GM12892 (cell line): ENCODE measurements around the gene CELF2.

Experiments
- DNase-seq: peaks from one replicate; pipeline ENCODE4 v3.0.0; 2011; ENCODE audit not compliant: insufficient read length
- FAIRE-seq: peaks from 2 replicates; lab custom pipeline; 2011; peaks lifted over from hg19 to GRCh38; lab: Jason Lieb, UNC
- POLR2A ChIP-seq: IDR thresholded peaks from 2 replicates; pipeline ENCODE4 v1.6.1; 2011; ENCODE audit warnings: low read depth, low read length, control low read depth
- POLR2AphosphoS5 ChIP-seq: IDR thresholded peaks from 2 replicates; pipeline ENCODE4 v1.6.1; 2011; ENCODE audit warnings: low read depth, low read length, control low read depth
- TAF1 ChIP-seq: IDR thresholded peaks from 2 replicates; pipeline ENCODE4 v1.6.1; 2011; ENCODE audit warnings: low read depth, mild to moderate bottlenecking, control low read depth, low read length, borderline replicate concordance

CELF2 gene

DNA sequence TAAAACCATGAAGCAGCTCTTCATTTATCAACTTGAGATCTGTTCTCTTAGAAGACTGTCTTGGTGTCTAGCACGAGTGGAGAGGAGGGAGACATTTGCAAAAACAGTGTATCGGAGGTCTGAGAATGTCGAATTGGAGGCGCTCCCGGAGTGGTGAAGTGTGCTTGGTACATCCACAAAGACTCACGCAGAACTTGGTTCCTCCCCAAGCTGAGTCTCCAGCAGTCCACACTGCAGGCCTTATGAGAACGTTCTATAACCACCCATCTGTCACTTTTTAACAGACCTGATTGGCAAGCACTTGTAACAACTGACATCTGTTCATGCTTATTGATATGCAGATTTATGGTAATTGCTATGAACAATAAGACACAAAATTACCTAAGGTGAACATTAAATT is 261.6 kb downstream of the CELF2 start:
- no peak for FAIRE-seq
- DNase-seq: no peak
- no peak for TF ChIP-seq POLR2AphosphoS5
- TF ChIP-seq TAF1: no peak
- no peak for TF ChIP-seq POLR2A

GRCh38 chr10:11280187-11280932 is 262.7 kb downstream of the CELF2 start:
- TF ChIP-seq TAF1: no peak
- TF ChIP-seq POLR2AphosphoS5: no peak; the same call in 1 of the 2 replicates
- TF ChIP-seq POLR2A: peak; percentile 32; the same call in 1 of the 2 replicates
- no peak for FAIRE-seq

GRCh38 chr10:11282156-11282555 is 264.5 kb downstream of the CELF2 start:
- DNase-seq (no peak), FAIRE-seq (no peak)
- TF ChIP-seq POLR2AphosphoS5: peak; percentile 39; the same call in 1 of the 2 replicates
- no peak for TF ChIP-seq TAF1
- peak; percentile 39; the same call in 1 of the 2 replicates for TF ChIP-seq POLR2A

More at GRCh38 chr10:11280187-11280932, 262.7 kb downstream of the CELF2 start:
- DNase-seq: no peak

- DNase-seq (no peak), FAIRE-seq (no peak)
- TF ChIP-seq TAF1: no peak
- no peak for TF ChIP-seq POLR2A
- TF ChIP-seq POLR2AphosphoS5: no peak; the same call in 1 of the 2 replicates
Observed at GRCh38 chr10:11282661-11283060, 265.0 kb downstream of the CELF2 start.

- DNase-seq: no peak
- TF ChIP-seq TAF1: no peak
- peak; percentile 81 for TF ChIP-seq POLR2AphosphoS5
- TF ChIP-seq POLR2A: peak; percentile 61
- FAIRE-seq: peak; percentile 89
Observed at GRCh38 chr10:11284291-11285085, 266.8 kb downstream of the CELF2 start.

GRCh38 chr10:11285171-11285570 is 267.5 kb downstream of the CELF2 start:
- TF ChIP-seq TAF1 (no peak), POLR2A (no peak), POLR2AphosphoS5 (no peak; the same call in 1 of the 2 replicates)
- DNase-seq (no peak), FAIRE-seq (no peak)

DNA sequence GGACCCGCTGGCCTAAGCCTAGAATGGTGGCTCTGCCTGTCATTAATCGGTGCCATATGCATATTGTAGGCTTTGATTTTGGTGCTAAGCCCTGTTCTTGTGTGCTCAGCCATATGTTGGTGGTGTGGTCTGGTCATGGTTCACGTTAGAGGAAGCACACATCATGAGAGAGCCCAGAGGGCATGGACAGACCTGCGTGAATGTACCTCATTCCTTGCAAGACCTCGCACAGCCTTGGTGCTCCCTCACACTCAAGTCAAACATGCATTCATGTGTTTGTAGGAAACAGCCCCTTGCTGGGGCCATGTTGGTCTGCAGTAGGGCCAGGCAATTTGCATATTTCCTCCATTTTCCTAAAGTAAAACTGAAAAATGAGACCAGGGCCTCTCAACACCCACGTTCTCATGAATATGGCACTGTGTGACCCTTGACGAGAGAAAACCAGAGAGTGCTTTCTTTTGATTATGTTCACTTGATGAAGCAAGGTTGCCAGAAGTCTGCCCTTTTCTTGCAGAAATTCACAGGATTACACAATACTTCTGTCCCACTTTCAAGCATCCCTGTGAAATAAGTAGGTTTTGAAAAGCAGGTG is 268.7 kb downstream of the CELF2 start:
- DNase-seq (peak; percentile 49), FAIRE-seq (peak; percentile 90)
- peak; percentile 52; the same call in 1 of the 2 replicates for TF ChIP-seq POLR2AphosphoS5
- TF ChIP-seq POLR2A: no peak

- FAIRE-seq (no peak), DNase-seq (no peak)
- TF ChIP-seq TAF1 (no peak), POLR2A (no peak), POLR2AphosphoS5 (no peak)
Observed at GRCh38 chr10:11288302-11288701, 270.6 kb downstream of the CELF2 start.

- TF ChIP-seq POLR2A: no peak
- TF ChIP-seq TAF1: no peak
- no peak for TF ChIP-seq POLR2AphosphoS5
- DNase-seq (no peak), FAIRE-seq (no peak)
Observed at GRCh38 chr10:11290156-11290890, 272.7 kb downstream of the CELF2 start.

DNA sequence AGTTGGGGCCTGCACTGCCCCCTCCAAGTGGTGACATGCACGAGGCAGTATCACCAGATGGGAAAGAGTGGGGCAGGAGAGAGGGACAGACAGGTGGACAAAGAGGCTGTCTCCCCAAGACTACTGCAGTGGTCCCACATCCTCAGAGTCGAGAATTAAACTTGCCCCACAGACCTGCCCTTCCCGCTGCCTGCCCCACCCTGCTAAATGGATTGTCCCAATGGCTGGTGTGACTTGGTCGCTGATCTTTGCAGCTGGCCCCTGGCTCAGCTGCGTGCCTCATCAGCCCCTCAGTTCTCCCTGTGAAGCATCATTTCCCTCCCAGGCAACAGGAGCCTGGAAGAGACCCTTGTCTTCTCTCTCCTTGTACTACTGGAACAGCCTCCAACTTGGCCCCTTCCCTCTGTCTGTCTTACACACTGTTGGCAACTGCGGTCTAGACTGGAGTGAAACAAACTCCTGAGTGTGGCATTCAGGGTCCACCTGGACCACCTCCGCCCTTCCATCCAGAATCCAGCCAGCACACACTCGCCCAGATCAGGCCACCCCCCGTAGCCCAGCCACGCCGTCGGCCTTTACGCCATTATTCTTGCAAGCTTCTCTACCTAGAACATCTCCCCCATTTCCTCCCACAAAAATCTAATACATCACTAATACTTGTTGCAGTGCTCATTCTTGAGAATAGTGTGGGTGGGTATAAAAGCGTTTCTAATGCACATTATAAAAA is 275.1 kb downstream of the CELF2 start:
- no peak for FAIRE-seq
- no peak for TF ChIP-seq POLR2AphosphoS5
- DNase-seq: no peak

GRCh38 chr10:11293332-11293731 is 275.7 kb downstream of the CELF2 start:
- FAIRE-seq: no peak
- no peak for TF ChIP-seq POLR2AphosphoS5
- TF ChIP-seq POLR2A: no peak
- TF ChIP-seq TAF1: no peak
- DNase-seq: no peak
